GM10248 (cell line): ENCODE data around the gene FLYWCH2.
A peak's percentile ranks its signal among the peaks of the same experiment; 100 is the strongest.

ENCODE experiments used
- CTCF ChIA-PET: fragments of 300-600 bp; sonication (Branson Sonifier 250); formaldehyde crosslinking; extraction: SDS; loops from one replicate; lab custom pipeline; 2021; ENCODE audit warnings: antibody characterized with exemption; lab: Yijun Ruan, JAX
- POLR2A ChIA-PET: fragments of 350-650 bp; sonication (Branson Sonifier 250); formaldehyde crosslinking; extraction: SDS; loops from one replicate; lab custom pipeline; 2020; ENCODE audit warnings: antibody characterized with exemption; lab: Yijun Ruan, JAX
- DNase-seq: peaks from one replicate; pipeline ENCODE4 v3.0.0; 2012; ENCODE audit errors: extremely low spot score
- TF ChIP-seq, protein P1 (sequence below): IDR thresholded peaks from 2 replicates; pipeline ENCODE4 v1.5.1; 2012; ENCODE audit warnings: mild to moderate bottlenecking, low read depth; ENCODE audit errors: extremely low read depth, missing control alignments, control extremely low read depth

FLYWCH2 gene

DNA sequence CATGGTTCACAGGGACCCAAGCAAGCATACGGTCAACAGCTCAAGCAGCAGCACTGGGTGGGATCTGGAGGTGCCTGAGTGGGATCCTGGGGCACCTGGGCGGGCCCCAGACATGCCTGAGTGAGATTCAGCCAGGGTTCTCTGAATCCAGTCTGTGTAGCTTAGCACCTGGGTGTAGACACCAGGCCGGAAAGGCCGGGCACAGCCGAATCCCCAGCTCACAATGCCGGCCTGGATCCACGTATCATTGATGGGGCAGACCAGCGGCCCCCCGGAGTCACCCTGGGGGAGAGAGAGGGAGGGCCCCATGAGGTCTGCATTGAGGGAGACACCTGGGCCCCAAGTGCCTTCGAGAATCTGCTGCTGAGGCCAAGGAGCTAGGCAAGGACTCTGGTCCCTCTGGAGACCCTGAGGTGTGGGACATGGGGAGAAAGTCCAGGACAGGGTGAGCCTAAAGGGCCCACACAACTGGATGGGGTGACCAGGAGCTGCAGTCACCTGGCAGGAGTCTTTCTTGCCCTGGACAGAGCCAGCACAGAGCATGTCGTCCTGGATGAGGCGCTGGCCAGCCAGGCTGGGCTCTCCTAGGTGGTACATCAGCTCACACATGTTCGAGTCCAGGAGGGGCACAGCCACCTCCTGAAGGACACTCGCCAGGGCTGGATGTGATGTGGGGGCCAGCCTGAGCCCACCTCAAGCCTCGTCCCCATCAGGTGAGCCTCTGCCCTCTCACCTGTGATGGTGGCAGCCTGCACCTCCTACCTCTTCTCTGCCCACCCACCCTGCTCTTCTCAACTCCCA, 43.2 kb upstream of the FLYWCH2 start:
- TF ChIP-seq, protein P1, sequence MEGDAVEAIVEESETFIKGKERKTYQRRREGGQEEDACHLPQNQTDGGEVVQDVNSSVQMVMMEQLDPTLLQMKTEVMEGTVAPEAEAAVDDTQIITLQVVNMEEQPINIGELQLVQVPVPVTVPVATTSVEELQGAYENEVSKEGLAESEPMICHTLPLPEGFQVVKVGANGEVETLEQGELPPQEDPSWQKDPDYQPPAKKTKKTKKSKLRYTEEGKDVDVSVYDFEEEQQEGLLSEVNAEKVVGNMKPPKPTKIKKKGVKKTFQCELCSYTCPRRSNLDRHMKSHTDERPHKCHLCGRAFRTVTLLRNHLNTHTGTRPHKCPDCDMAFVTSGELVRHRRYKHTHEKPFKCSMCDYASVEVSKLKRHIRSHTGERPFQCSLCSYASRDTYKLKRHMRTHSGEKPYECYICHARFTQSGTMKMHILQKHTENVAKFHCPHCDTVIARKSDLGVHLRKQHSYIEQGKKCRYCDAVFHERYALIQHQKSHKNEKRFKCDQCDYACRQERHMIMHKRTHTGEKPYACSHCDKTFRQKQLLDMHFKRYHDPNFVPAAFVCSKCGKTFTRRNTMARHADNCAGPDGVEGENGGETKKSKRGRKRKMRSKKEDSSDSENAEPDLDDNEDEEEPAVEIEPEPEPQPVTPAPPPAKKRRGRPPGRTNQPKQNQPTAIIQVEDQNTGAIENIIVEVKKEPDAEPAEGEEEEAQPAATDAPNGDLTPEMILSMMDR, result no peak
- POLR2A ChIA-PET, result interaction anchor here (1.6 kb wide), 1 partner anchor 43 kb away, joined by 4 read pairs; the partner anchor contains the start of gene FLYWCH2
- DNase-seq, result no peak

DNA sequence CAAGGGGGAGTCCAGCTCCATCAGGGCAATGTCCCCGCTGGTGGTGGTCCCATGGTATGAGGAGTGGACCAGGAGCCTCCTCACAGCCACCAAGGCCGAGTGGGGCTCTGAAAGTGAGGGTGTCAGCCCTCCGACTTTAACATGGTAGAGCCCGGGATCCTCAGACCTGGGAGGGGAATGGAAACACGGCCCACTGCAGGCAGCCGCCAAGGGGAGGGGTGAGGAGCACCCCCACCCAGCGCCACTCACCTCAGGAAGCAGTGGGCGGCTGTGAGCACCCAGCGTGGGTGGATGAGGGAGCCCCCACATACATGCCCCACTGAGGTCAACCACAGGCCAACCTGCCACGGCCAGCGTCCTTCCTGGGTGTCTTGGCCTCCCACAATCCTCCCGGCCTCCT, 42.1 kb upstream of the FLYWCH2 start:
- DNase-seq, result no peak
- ChIA-PET POLR2A (no interaction called here), CTCF (no interaction called here)
- TF ChIP-seq, protein P1, result no peak

More for the DNA sequence above, 43.2 kb upstream of the FLYWCH2 start:
- CTCF ChIA-PET, result interaction anchor here (0.6 to 2.7 kb wide), 15 partner anchors 8 to 97 kb away, joined by 3 to 22 read pairs (median 8); partner anchors contain the start of genes FLYWCH1 and ZG16B

DNA sequence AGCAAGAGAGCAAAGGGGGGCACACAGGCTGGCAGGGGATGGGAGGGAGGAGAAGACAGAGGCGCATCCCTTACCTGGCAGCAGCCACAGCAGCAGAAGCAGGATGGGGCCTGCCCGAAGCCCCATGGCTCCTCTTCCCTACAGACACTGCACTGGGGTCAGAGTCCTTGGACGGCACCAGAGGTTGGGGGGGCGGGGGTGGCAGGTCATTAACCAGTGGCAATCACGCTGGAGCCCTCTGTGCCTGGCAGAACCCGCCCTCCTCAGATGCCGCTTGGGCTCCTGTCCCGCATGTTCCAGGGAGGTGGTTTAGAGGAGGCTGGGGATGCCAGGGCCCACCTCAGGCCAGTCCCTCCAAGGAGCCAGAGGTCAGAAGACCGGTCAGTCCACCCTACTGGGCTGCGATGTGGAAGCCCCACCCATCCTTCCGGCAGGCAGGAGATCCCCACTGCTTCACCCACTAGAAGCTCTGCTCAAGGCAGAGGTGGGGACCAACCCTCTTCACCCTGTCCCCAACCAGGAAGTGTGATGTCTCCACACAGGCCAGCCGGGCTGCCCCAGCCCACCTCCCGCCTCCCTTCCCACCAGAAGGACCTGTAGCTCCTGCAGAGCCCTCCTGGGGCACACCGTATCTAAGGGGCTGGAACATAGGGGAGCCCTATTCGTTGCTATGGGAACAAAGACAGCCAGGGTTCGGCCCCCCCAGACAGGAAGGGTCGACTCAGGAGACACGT, 41.2 kb upstream of the FLYWCH2 start:
- no peak for DNase-seq
- POLR2A ChIA-PET, result interaction anchor here (0.6 kb wide), 1 partner anchor 89 kb away, joined by 6 read pairs; the partner anchor contains the start of gene SRRM2
- TF ChIP-seq, protein P1, result no peak
- CTCF ChIA-PET, result interaction anchor here (0.8 kb wide), 1 partner anchor 26 kb away, joined by 4 read pairs; no protein-coding TSS in a partner anchor

DNA sequence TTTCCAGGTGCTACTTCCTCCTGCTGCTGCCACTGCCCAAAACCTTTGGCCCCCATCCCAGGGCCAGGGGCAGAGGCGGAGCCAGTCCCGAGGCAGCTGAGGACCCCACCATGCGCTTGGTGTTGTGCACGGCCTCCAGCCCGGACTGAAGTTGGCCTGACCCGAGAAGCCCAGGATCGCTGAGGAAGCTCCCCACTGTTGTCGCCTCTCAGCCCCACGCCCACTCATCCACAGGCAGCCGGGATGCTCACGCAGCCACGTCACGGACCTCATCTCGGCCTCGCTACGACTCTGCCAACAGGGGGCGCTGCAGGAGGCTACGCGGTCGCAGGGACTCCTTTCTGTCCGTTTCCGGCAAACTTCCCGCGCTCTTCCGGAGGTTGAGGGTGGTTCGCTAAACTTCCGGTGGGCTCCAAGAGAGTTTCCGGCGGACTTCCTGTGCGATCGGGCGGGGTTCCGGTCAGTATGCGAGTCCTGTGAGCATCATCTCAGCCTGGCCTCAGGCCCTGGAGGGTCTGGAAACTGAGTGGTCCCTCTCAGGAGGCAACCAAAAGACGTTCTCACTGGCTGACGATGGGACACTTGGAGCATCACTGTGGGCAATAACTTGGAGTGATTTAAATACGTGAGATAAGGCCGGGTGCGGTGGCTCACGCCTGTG, 40.5 kb upstream of the FLYWCH2 start:
- ChIA-PET POLR2A (no interaction called here), CTCF (interaction anchor here (0.8 kb wide), 1 partner anchor 26 kb away, joined by 4 read pairs; no protein-coding TSS in a partner anchor)
- TF ChIP-seq, protein P1, result peak; percentile 37
- peak; percentile 68 for DNase-seq

DNA sequence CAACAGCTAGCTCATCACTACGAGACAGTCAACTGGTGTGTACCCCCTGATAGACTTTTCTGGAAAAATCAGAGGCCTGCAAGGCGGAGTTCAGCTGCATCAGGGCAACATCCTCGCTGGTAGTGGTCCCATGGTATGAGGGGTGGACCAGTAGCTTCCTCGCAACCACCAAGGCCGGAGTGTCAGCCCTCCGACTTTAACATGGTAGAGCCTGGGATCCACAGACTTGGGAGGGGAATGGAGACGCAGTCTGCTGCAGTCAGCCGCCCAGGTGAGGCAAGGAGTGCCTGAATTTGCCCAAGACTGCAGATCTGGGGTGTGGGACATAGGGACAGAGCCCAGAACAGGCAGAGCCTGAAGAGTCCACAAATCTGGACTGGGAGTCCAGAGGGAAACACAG, 39.5 kb upstream of the FLYWCH2 start:
- TF ChIP-seq, protein P1, result no peak
- POLR2A ChIA-PET, result no interaction called here
- CTCF ChIA-PET, result no interaction called here
- no peak for DNase-seq

DNA sequence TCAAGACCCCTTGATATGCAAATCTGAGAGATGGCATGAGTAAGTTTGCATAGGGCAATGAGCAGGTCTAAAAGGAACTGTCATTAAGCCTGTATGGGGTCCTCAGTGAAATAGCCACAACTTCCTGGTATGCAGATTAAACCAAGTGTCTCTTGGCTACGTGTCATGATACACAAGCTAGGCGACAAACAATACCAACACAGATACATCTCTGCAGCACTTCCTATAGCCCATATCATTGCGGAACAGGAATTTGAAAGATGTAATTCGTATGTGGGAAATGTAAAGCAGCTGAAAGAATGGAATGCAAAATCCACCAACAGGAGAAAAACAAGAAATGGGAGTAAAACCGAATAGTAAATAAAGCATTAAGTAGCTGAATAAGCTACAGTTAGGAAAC, 37.9 kb upstream of the FLYWCH2 start:
- ChIA-PET CTCF (interaction anchor here (1.0 to 1.4 kb wide), 4 partner anchors 23 to 92 kb away, joined by 3 to 5 read pairs (median 4); no protein-coding TSS in a partner anchor), POLR2A (no interaction called here)
- DNase-seq, result no peak
- TF ChIP-seq, protein P1, result no peak
